ENCODE data around the gene SASH3.

The SASH3 gene

GRCh38 chrX:129749069-129749468, 30.7 kb upstream of the SASH3 start:
- TF ChIP-seq ZNF8 (CRISPR knock-in tag; IDR thresholded peaks at IDR 0.05) (no peak), PATZ1 (CRISPR knock-in tag; IDR thresholded peaks at IDR 0.05; ENCODE audit: borderline replicate concordance) (no peak), ZFP30 (CRISPR knock-in tag; IDR thresholded peaks at IDR 0.05) (no peak)
- TF ChIP-seq, protein P1, sequence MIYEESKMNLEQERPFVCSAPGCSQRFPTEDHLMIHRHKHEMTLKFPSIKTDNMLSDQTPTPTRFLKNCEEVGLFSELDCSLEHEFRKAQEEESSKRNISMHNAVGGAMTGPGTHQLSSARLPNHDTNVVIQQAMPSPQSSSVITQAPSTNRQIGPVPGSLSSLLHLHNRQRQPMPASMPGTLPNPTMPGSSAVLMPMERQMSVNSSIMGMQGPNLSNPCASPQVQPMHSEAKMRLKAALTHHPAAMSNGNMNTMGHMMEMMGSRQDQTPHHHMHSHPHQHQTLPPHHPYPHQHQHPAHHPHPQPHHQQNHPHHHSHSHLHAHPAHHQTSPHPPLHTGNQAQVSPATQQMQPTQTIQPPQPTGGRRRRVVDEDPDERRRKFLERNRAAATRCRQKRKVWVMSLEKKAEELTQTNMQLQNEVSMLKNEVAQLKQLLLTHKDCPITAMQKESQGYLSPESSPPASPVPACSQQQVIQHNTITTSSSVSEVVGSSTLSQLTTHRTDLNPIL (CRISPR knock-in tag; IDR thresholded peaks at IDR 0.05; ENCODE audit: low read depth) = no peak
- no peak for ATAC-seq

DNA sequence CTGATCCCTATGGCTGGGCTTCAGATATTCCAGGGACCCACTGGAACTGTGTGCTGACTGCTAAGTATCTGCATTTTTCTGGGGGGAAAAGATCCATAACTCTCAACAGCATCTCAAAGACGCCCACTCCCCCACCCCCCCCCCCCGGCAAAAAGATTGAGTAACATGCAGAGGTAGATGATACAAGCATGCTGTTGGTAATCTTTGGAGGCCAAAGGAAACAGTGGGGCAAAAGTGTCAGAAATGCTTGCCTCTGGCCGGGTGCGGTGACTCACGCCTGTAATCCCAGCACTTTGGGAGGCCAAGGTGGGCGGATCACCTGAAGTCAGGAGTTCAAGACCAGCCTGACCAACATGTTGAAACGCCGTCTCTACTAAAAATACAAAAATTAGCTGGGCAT, 28.8 kb upstream of the SASH3 start:
- ATAC-seq = no peak
- no peak for TF ChIP-seq TOX (CRISPR knock-in tag; IDR thresholded peaks at IDR 0.05; ENCODE audit: borderline replicate concordance)
- no peak for TF ChIP-seq CSRNP3 (CRISPR knock-in tag; IDR thresholded peaks at IDR 0.05)
- TF ChIP-seq PATZ1 (CRISPR knock-in tag; IDR thresholded peaks at IDR 0.05; ENCODE audit: borderline replicate concordance) = no peak
- no peak for TF ChIP-seq RARB (CRISPR knock-in tag; IDR thresholded peaks at IDR 0.05)
- TF ChIP-seq ZC3H10 (CRISPR knock-in tag; IDR thresholded peaks at IDR 0.05) = no peak
- TF ChIP-seq TCF4 (CRISPR knock-in tag; IDR thresholded peaks at IDR 0.05; ENCODE audit: borderline replicate concordance) = no peak
- TF ChIP-seq BACH2 (CRISPR knock-in tag; IDR thresholded peaks at IDR 0.05; ENCODE audit: borderline replicate concordance) = no peak
- no peak for TF ChIP-seq ZFP30 (CRISPR knock-in tag; IDR thresholded peaks at IDR 0.05)
- no peak for TF ChIP-seq CSDC2 (CRISPR knock-in tag; IDR thresholded peaks at IDR 0.05)
- TF ChIP-seq POU6F1 (CRISPR knock-in tag; IDR thresholded peaks at IDR 0.05; ENCODE audit: borderline replicate concordance, low read depth) = no peak
- TF ChIP-seq ESRRG (CRISPR knock-in tag; IDR thresholded peaks at IDR 0.05) = no peak
- no peak for TF ChIP-seq GLIS3 (CRISPR knock-in tag; IDR thresholded peaks at IDR 0.05)
- TF ChIP-seq SNAI2 (CRISPR knock-in tag; IDR thresholded peaks at IDR 0.05) = no peak
- TF ChIP-seq ISL1 (CRISPR knock-in tag; IDR thresholded peaks at IDR 0.05) = no peak
- TF ChIP-seq, protein P1 (CRISPR knock-in tag; IDR thresholded peaks at IDR 0.05; ENCODE audit: low read depth) = no peak

DNA sequence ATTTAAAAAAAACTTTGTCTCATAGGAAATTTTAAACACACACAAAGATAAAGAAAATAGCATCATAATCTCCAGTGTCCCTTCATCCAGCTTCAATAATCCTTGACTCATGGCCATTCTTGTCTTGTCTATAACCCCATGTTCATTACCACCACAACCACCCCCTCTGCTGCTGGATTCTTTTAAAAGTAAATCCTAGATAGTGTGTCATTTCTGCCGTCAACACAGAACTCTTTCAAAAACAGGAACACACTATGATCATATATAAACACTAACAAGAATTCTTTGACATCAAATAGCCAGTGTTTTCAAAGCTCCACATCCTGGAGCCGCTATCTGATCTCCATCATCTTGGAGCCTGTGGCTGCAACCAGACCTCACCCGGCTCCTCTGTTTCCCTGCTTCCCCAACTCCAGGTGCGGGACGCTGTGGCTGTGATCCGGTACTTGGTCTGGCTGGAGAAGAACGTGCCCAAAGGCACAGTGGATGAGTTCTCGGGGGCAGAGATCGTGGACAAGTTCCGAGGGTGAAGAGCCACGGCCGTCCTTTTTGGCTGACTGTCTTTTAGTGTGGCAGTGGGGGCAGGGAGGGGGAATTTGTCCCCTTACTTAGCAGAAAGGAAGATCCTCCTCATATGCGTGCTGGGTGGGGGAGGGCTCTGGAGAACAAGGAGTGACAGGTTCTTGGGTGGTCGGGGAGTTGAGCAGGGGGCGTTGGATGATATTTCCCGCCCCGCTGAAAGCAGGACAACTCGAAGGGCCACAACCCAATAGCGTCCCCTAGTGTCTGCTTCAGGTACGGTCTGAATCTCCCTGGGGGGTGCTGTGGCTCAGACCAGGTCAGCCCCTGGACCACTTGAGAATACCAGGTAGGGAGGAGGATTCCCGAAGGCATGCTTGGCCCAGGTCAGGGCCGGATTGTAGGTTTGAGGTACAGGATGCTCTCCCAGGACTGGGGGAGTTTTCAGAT, 25.4 kb upstream of the SASH3 start:
- no peak for ATAC-seq
- TF ChIP-seq SNAI2 (CRISPR knock-in tag; IDR thresholded peaks at IDR 0.05) (no peak), ARNTL (CRISPR knock-in tag; IDR thresholded peaks at IDR 0.05; ENCODE audit: borderline replicate concordance, low read depth) (no peak), TCF4 (CRISPR knock-in tag; IDR thresholded peaks at IDR 0.05; ENCODE audit: borderline replicate concordance) (no peak), ISL1 (CRISPR knock-in tag; IDR thresholded peaks at IDR 0.05) (no peak), CSDC2 (CRISPR knock-in tag; IDR thresholded peaks at IDR 0.05) (no peak), OSR1 (CRISPR knock-in tag; IDR thresholded peaks at IDR 0.05) (no peak), TSHZ2 (CRISPR knock-in tag; IDR thresholded peaks at IDR 0.05) (no peak), ZNF8 (CRISPR knock-in tag; IDR thresholded peaks at IDR 0.05) (no peak), ZFP3 (CRISPR knock-in tag; IDR thresholded peaks at IDR 0.05) (no peak), BACH2 (CRISPR knock-in tag; IDR thresholded peaks at IDR 0.05; ENCODE audit: borderline replicate concordance) (no peak), GLIS3 (CRISPR knock-in tag; IDR thresholded peaks at IDR 0.05) (no peak)
- TF ChIP-seq, protein P1 (CRISPR knock-in tag; IDR thresholded peaks at IDR 0.05; ENCODE audit: low read depth) = no peak
